AG09319 (cell line): ENCODE results near the gene CD5L.

ENCODE experiments used
- DNase-seq: peaks from one replicate; pipeline ENCODE4 v3.0.0-alpha.2; 2010; ENCODE audit warnings: low read depth; ENCODE audit errors: extremely low read depth
- CTCF ChIP-seq: IDR thresholded peaks from 2 replicates; pipeline ENCODE4 v1.5.1; 2011; ENCODE audit warnings: low read depth, mild to moderate bottlenecking, inconsistent platforms, low read length, moderate library complexity

Gene CD5L

GRCh38 chr1:157784801-157785200, 56.8 kb downstream of the CD5L start:
- no peak for DNase-seq
- no peak for TF ChIP-seq CTCF

- DNase-seq: no peak
Observed at GRCh38 chr1:157782931-157783330, 58.7 kb downstream of the CD5L start.

GRCh38 chr1:157781048-157781447, 60.6 kb downstream of the CD5L start:
- TF ChIP-seq CTCF: no peak
- DNase-seq: no peak

More at GRCh38 chr1:157782931-157783330, 58.7 kb downstream of the CD5L start:
- no peak for TF ChIP-seq CTCF
